HepG2 (cell line): ENCODE data around the gene DNAJC9. TPM values are rescaled to one million over a fixed set of nuclear protein-coding genes. Genes with fewer than 3 reads are reported as not detected.
A peak's percentile ranks its signal among the peaks of the same experiment; 100 is the strongest.

ENCODE experiments used
- EED ChIP-seq: sonication (generic); formaldehyde crosslinking; IDR thresholded peaks from 2 replicates; pipeline ENCODE4 v1.5.0; 2020; ENCODE audit warnings: mild to moderate bottlenecking, missing genetic modification reagents
- HNRNPUL1 ChIP-seq: fragments of 200-400 bp; formaldehyde crosslinking; IDR thresholded peaks from 2 replicates; pipeline ENCODE4 v1.6.1; 2017; ENCODE audit warnings: low read depth, mild to moderate bottlenecking, low read length, moderate library complexity
- IKZF4 ChIP-seq: sonication (generic); formaldehyde crosslinking; IDR thresholded peaks from 2 replicates; pipeline ENCODE4 v1.5.1; 2020; ENCODE audit warnings: borderline replicate concordance, mild to moderate bottlenecking, low read depth, missing genetic modification reagents; ENCODE audit errors: not compliant biosample characterization
- IRF1 ChIP-seq: sonication (generic); formaldehyde crosslinking; IDR thresholded peaks from 2 replicates; pipeline ENCODE4 v1.4.0; 2020; ENCODE audit warnings: low read depth, mild to moderate bottlenecking, missing genetic modification reagents
- MBD4 ChIP-seq: IDR thresholded peaks from 2 replicates; pipeline ENCODE4 v1.6.1; 2012; ENCODE audit warnings: low read length, inconsistent platforms, borderline replicate concordance
- MED1 ChIP-seq: sonication (generic); formaldehyde crosslinking; IDR thresholded peaks from 2 replicates; pipeline ENCODE4 v1.4.0; 2020; ENCODE audit warnings: missing genetic modification reagents
- PBX2 ChIP-seq: IDR thresholded peaks from 2 replicates; pipeline ENCODE4 v1.6.1; 2016; ENCODE audit warnings: control low read depth
- ZNF225 ChIP-seq: sonication (generic); formaldehyde crosslinking; IDR thresholded peaks from 2 replicates; pipeline ENCODE4 v1.4.0; 2020; ENCODE audit warnings: mild to moderate bottlenecking, missing genetic modification reagents
- ZNF234 ChIP-seq: sonication (generic); formaldehyde crosslinking; conservative IDR thresholded peaks from 2 replicates; pipeline ENCODE4 v1.5.1; 2020; ENCODE audit warnings: mild to moderate bottlenecking, missing genetic modification reagents
- ZNF292 ChIP-seq: sonication (generic); formaldehyde crosslinking; IDR thresholded peaks from 2 replicates; pipeline ENCODE4 v1.8.1; 2022; ENCODE audit warnings: mild to moderate bottlenecking, low read depth, missing genetic modification reagents, borderline replicate concordance
- ZNF710 ChIP-seq: sonication (generic); formaldehyde crosslinking; IDR thresholded peaks from 2 replicates; pipeline ENCODE4 v1.5.0; 2020; ENCODE audit warnings: mild to moderate bottlenecking, missing genetic modification reagents, borderline replicate concordance
- polyA plus RNA-seq, 8 experiments: library from polyadenylated mRNA; depleted of rRNA in 3 of 8; stranded (reverse) in 7 of 8; unstranded in 1 of 8; fragments of >200 nt; fragmentation: Illumina TruSeq in 4 of 8; extraction: Trizol in 4 of 8; gene quantifications; 2 replicates each; pipeline versions ENCODE4 v1.2.1 to v1.2.3, GENCODE V29; 2011 to 2016; ENCODE audit warnings: low read depth in 4 of 8, missing spikeins in 1 of 8, mixed read lengths in 1 of 8; ENCODE audit not compliant: insufficient read depth in 1 of 8
- total RNA-seq, 5 experiments: library from RNA; depleted of rRNA; stranded (reverse); fragments of >200 nt; fragmentation: Illumina TruSeq; extraction: Trizol; gene quantifications; 2 replicates each; pipeline ENCODE4 v1.2.3, GENCODE V29; 2016; ENCODE audit warnings: low read depth in 1 of 5
- TF ChIP-seq, protein P1 (sequence below): sonication (generic); formaldehyde crosslinking; conservative IDR thresholded peaks from 2 replicates; pipeline ENCODE4 v1.8.0; 2022; ENCODE audit warnings: missing genetic modification reagents
- TF ChIP-seq, protein P2 (sequence below): sonication (generic); formaldehyde crosslinking; IDR thresholded peaks from 2 replicates; pipeline ENCODE4 v1.9.0; 2021; ENCODE audit warnings: missing genetic modification reagents, borderline replicate concordance
- TF ChIP-seq, protein P3 (sequence below): sonication (generic); formaldehyde crosslinking; IDR thresholded peaks from 2 replicates; pipeline ENCODE4 v1.8.0; 2022; ENCODE audit warnings: missing genetic modification reagents, mild to moderate bottlenecking, inconsistent platforms, borderline replicate concordance

DNAJC9 gene
- total and polyA plus RNA-seq, 2 of the 13 experiments (the other 11 are each of a cell fraction or from before 2014, with no cell fraction given): 15.9 to 60.3 TPM

DNA sequence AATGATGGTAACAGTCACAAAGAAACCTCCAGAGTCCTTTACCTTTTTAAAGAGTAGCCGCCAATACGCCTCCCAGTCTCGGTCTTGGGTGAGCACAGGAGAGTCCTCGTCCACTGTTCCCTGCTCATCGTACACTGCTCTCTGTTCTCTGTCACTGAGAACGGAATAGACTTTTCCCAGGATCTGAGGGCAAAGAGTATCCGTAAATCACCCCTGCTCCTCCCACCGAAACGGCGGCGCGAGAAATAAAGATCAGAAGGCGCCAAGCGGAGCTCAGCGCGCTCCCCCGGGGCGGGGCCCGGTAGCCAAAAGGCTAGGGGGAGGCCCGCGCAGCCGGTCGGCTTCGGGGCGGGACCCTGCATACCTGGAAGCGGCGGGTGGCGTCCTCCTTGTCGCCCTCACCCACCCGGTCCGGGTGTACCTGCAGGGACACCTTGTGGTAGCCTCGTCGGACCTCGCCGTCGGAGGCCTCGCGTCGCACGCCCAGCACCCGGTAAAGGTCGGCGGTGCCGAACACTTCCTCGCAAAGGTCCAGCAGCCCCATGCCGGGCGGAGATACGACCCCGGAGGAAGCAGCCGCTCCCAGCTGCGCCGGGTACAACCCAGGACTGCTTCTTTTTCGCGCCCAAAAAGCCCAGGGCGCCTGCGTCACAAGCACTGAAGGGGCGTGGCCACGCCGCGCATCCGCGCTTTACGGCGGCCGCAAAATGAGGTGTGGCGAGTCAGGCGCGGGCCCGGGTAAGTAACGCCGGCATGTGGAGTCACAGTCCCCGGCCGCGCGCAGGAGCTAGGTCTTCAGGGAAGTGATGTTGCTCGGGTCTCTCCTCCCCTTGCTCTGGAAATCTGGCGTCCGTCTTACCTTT is at the start of gene DNAJC9 (continued):
- TF ChIP-seq, protein P1, sequence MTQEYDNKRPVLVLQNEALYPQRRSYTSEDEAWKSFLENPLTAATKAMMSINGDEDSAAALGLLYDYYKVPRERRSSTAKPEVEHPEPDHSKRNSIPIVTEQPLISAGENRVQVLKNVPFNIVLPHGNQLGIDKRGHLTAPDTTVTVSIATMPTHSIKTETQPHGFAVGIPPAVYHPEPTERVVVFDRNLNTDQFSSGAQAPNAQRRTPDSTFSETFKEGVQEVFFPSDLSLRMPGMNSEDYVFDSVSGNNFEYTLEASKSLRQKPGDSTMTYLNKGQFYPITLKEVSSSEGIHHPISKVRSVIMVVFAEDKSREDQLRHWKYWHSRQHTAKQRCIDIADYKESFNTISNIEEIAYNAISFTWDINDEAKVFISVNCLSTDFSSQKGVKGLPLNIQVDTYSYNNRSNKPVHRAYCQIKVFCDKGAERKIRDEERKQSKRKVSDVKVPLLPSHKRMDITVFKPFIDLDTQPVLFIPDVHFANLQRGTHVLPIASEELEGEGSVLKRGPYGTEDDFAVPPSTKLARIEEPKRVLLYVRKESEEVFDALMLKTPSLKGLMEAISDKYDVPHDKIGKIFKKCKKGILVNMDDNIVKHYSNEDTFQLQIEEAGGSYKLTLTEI (CRISPR knock-in tag): no peak
- TF ChIP-seq IKZF4: peak; percentile 82
- no peak for TF ChIP-seq ZNF234 (CRISPR knock-in tag)
- no peak for TF ChIP-seq PBX2
- 0 out of 2 replicates have a peak, but pooled peaks have one; percentile 47 for TF ChIP-seq MBD4
- TF ChIP-seq MED1 (CRISPR knock-in tag): peak; percentile 73; the same call in 1 of the 2 replicates
- peak; percentile 85 for TF ChIP-seq EED (CRISPR knock-in tag)
- 0 out of 2 replicates have a peak, but pooled peaks have one; percentile 53 for TF ChIP-seq ZNF292 (CRISPR knock-in tag)
- TF ChIP-seq, protein P2, sequence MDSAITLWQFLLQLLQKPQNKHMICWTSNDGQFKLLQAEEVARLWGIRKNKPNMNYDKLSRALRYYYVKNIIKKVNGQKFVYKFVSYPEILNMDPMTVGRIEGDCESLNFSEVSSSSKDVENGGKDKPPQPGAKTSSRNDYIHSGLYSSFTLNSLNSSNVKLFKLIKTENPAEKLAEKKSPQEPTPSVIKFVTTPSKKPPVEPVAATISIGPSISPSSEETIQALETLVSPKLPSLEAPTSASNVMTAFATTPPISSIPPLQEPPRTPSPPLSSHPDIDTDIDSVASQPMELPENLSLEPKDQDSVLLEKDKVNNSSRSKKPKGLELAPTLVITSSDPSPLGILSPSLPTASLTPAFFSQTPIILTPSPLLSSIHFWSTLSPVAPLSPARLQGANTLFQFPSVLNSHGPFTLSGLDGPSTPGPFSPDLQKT (CRISPR knock-in tag): no peak
- TF ChIP-seq, protein P3, sequence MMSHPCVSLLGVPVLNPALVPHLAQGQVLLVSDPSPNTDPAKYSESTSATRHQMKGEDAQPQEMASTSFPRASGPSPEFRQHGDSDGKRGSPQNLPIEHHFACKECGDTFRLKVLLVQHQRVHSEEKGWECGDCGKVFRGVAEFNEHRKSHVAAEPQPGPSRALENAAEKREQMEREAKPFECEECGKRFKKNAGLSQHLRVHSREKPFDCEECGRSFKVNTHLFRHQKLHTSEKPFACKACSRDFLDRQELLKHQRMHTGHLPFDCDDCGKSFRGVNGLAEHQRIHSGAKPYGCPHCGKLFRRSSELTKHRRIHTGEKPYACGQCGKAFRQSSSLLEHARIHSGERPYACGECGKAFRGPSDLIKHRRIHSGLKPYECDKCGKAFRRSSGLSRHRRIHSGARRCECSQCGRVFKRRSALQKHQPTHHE (CRISPR knock-in tag): peak; percentile 96; the same call in 1 of the 2 replicates
- peak; percentile 95 for TF ChIP-seq ZNF225 (CRISPR knock-in tag)
- TF ChIP-seq HNRNPUL1: peak; percentile 84
- peak; percentile 82; the same call in 1 of the 2 replicates for TF ChIP-seq ZNF710 (CRISPR knock-in tag)
- TF ChIP-seq IRF1 (CRISPR knock-in tag): 0 out of 2 replicates have a peak, but pooled peaks have one; percentile 31
